ENCODE measurements around the gene ARHGEF6. TPM values are rescaled to one million over a fixed set of nuclear protein-coding genes. Genes with fewer than 3 reads are reported as not detected.

The ARHGEF6 gene
- total RNA-seq, 4 donors from 2014 or later = 4.2 to 13.9 (median 8.2) TPM

GRCh38 chrX:136765821-136766356 is 14.8 kb downstream of the ARHGEF6 start:
- H3K36me3 ChIP-seq = no peaks in the 10 kb centered on the region
- intact Hi-C loops (cut with DNase I; ENCODE audit: low total_unique reads) = no loop called here
- H3K27me3 ChIP-seq = no peaks in the 10 kb centered on the region
- peak overlapping the region in 2 of 4 donors; percentile 86 to 87 for H3K27ac ChIP-seq
- peaks cover 0 to 4% (median 2%) of the 10 kb centered on the region in 4 donors for H3K4me1 ChIP-seq
- no peak for DNase-seq
- H3K9me3 ChIP-seq = no peaks in the 10 kb centered on the region
- H3K4me3 ChIP-seq = no peak overlapping the region
- TF ChIP-seq POLR2AphosphoS5 (IDR thresholded peaks at IDR 0.05) (no peak), EP300 (IDR thresholded peaks at IDR 0.05; ENCODE audit: low read depth) (no peak), CTCF (IDR thresholded peaks at IDR 0.05) (no peak), POLR2A (IDR thresholded peaks at IDR 0.05) (no peak)
- 74% methylated on average over 1 of the region's 1 CpG; no CpG with 5 or more reads in 1 of the 2 donors for WGBS, 2 donors (ENCODE audit: low coverage in 1 of 2)
- in situ Hi-C loops (cut with MboI; ENCODE audit: low pct_ligation_motif_present in 1 of 4, low pct_unique_long_range_greater_than_20kb in 1 of 4, low sequenced_read_pairs in 3 of 4) = no loop called here

- H3K4me1 ChIP-seq = peaks cover 0 to 4% (median 2%) of the 10 kb centered on the region in 4 donors
- no peak for DNase-seq
- H3K4me3 ChIP-seq = no peak overlapping the region
- TF ChIP-seq CTCF (IDR thresholded peaks at IDR 0.05) (no peak), POLR2A (IDR thresholded peaks at IDR 0.05) (no peak), EP300 (IDR thresholded peaks at IDR 0.05; ENCODE audit: low read depth) (no peak), POLR2AphosphoS5 (IDR thresholded peaks at IDR 0.05) (no peak)
- no peaks in the 10 kb centered on the region for H3K36me3 ChIP-seq
- WGBS, 2 donors (ENCODE audit: low coverage in 1 of 2) = 85 to 92% methylated on average over 2 to 5 of the region's 5 CpGs
- H3K27me3 ChIP-seq = no peaks in the 10 kb centered on the region
- intact Hi-C loops (cut with DNase I; ENCODE audit: low total_unique reads) = no loop called here
- H3K27ac ChIP-seq = no peak overlapping the region
- no peaks in the 10 kb centered on the region for H3K9me3 ChIP-seq
- in situ Hi-C loops (cut with MboI; ENCODE audit: low pct_ligation_motif_present in 1 of 4, low pct_unique_long_range_greater_than_20kb in 1 of 4, low sequenced_read_pairs in 3 of 4) = no loop called here
Measured at GRCh38 chrX:136764206-136764605, 16.5 kb downstream of the ARHGEF6 start.

GRCh38 chrX:136762820-136763452 is 17.8 kb downstream of the ARHGEF6 start:
- DNase-seq = no peak
- intact Hi-C loops (cut with DNase I; ENCODE audit: low total_unique reads) (no loop called here), in situ Hi-C loops (cut with MboI; ENCODE audit: low pct_ligation_motif_present in 1 of 4, low pct_unique_long_range_greater_than_20kb in 1 of 4, low sequenced_read_pairs in 3 of 4) (no loop called here)
- no peaks in the 10 kb centered on the region for H3K27me3 ChIP-seq
- no peaks in the 10 kb centered on the region for H3K36me3 ChIP-seq
- H3K27ac ChIP-seq = no peak overlapping the region
- 56% methylated on average over 2 of the region's 2 CpGs; no CpG with 5 or more reads in 1 of the 2 donors for WGBS, 2 donors (ENCODE audit: low coverage in 1 of 2)
- H3K4me3 ChIP-seq = no peak overlapping the region
- H3K4me1 ChIP-seq = peaks cover 0 to 4% (median 0%) of the 10 kb centered on the region in 4 donors
- no peak for TF ChIP-seq POLR2A (IDR thresholded peaks at IDR 0.05)
- no peak for TF ChIP-seq EP300 (IDR thresholded peaks at IDR 0.05; ENCODE audit: low read depth)
- no peak for TF ChIP-seq POLR2AphosphoS5 (IDR thresholded peaks at IDR 0.05)
- TF ChIP-seq CTCF (IDR thresholded peaks at IDR 0.05) = no peak
- H3K9me3 ChIP-seq = no peaks in the 10 kb centered on the region

GRCh38 chrX:136761421-136761820 is 19.3 kb downstream of the ARHGEF6 start:
- Histone ChIP-seq H3K27ac (no peak overlapping the region), H3K4me3 (no peak overlapping the region), H3K4me1 (peaks cover 0 to 4% (median 0%) of the 10 kb centered on the region in 4 donors), H3K9me3 (no peaks in the 10 kb centered on the region), H3K27me3 (no peaks in the 10 kb centered on the region), H3K36me3 (no peaks in the 10 kb centered on the region)
- intact Hi-C loops (cut with DNase I; ENCODE audit: low total_unique reads) (no loop called here), in situ Hi-C loops (cut with MboI; ENCODE audit: low pct_ligation_motif_present in 1 of 4, low pct_unique_long_range_greater_than_20kb in 1 of 4, low sequenced_read_pairs in 3 of 4) (no loop called here)
- no peak for DNase-seq
- no peak for TF ChIP-seq CTCF (IDR thresholded peaks at IDR 0.05)
- TF ChIP-seq EP300 (IDR thresholded peaks at IDR 0.05; ENCODE audit: low read depth) = no peak
- no peak for TF ChIP-seq POLR2AphosphoS5 (IDR thresholded peaks at IDR 0.05)
- TF ChIP-seq POLR2A (IDR thresholded peaks at IDR 0.05) = no peak
- 54 to 86% methylated on average over 2 to 3 of the region's 3 CpGs for WGBS, 2 donors (ENCODE audit: low coverage in 1 of 2)
